GM12878 (cell line): Measurements from ENCODE around the gene IQUB. TPM values are rescaled to one million over a fixed set of nuclear protein-coding genes. Genes with fewer than 3 reads are reported as not detected.

Experiments used
- BCLAF1 ChIP-seq: fragments of 450-650 bp; IDR thresholded peaks from 2 replicates; pipeline ENCODE4 v1.6.1; 2017; ENCODE audit warnings: antibody characterized with exemption, mild to moderate bottlenecking, moderate library complexity
- CHD1 ChIP-seq: IDR thresholded peaks from 2 replicates; pipeline ENCODE4 v1.6.1; 2012; ENCODE audit warnings: low read depth, low read length, improper control_type of control experiment
- CTCF ChIP-seq, 3 experiments: IDR thresholded peaks in 2 of 3; conservative IDR thresholded peaks in 1 of 3; 2 replicates each; pipeline ENCODE4 v1.5.1; 2011; ENCODE audit warnings: low read depth in 3 of 3, low read length in 3 of 3, mild to moderate bottlenecking in 3 of 3, control low read depth in 2 of 3, moderate library complexity in 2 of 3, inconsistent platforms in 1 of 3, mixed read lengths in 1 of 3; ENCODE audit not compliant: control insufficient read depth in 2 of 3, insufficient read depth in 1 of 3; ENCODE audit errors: extremely low read depth in 1 of 3
- DPF2 ChIP-seq: fragments of 450-650 bp; IDR thresholded peaks from 2 replicates; pipeline ENCODE4 v1.6.1; 2017; ENCODE audit warnings: mild to moderate bottlenecking
- MTA3 ChIP-seq: IDR thresholded peaks from 2 replicates; pipeline ENCODE4 v1.6.1; 2012; ENCODE audit warnings: low read length, inconsistent platforms, borderline replicate concordance
- NFYA ChIP-seq: IDR thresholded peaks from 2 replicates; pipeline ENCODE4 v1.6.1; 2011; ENCODE audit warnings: low read depth, mild to moderate bottlenecking, low read length, improper control_type of control experiment, borderline replicate concordance
- PBX3 ChIP-seq: IDR thresholded peaks from 2 replicates; pipeline ENCODE4 v1.6.1; 2011; ENCODE audit warnings: mild to moderate bottlenecking, low read depth, low read length, moderate library complexity; ENCODE audit not compliant: insufficient replicate concordance
- POLR2AphosphoS5 ChIP-seq: IDR thresholded peaks from 2 replicates; pipeline ENCODE4 v1.6.1; 2011; ENCODE audit warnings: mild to moderate bottlenecking, low read length, inconsistent platforms
- SMC3 ChIP-seq: IDR thresholded peaks from 2 replicates; pipeline ENCODE4 v1.6.1; 2011; ENCODE audit warnings: low read length, improper control_type of control experiment, borderline replicate concordance
- STAT3 ChIP-seq: IDR thresholded peaks from 2 replicates; pipeline ENCODE4 v1.6.1; 2011; ENCODE audit warnings: low read depth, low read length, improper control_type of control experiment
- TAF1 ChIP-seq: IDR thresholded peaks from 2 replicates; pipeline ENCODE4 v1.6.1; 2011; ENCODE audit warnings: mild to moderate bottlenecking, low read depth, low read length, borderline replicate concordance
- polyA plus RNA-seq, 11 experiments: library from polyadenylated mRNA; depleted of rRNA in 4 of 11; unstranded in 6 of 11; stranded (reverse) in 5 of 11; fragments of >200 nt; fragmentation: Nextera tagmentation in 4 of 11; fragmentation: Illumina TruSeq in 1 of 11; extraction: Ambion mirVana in 4 of 11; extraction: Trizol in 1 of 11; gene quantifications; 1 replicate in 1 of 11; 2 replicates in 10 of 11; pipeline versions ENCODE4 v1.2.1 to v1.2.3, GENCODE V29; 2011 to 2016; ENCODE audit warnings: inconsistent platforms in 2 of 11, missing spikeins in 2 of 11, low read depth in 1 of 11
- total RNA-seq, 4 experiments: library from RNA; depleted of rRNA in 3 of 4; stranded (reverse); fragments of >200 nt in 3 of 4; fragmentation: Illumina TruSeq in 1 of 4; extraction: Trizol in 1 of 4; gene quantifications; 2 replicates each; pipeline versions ENCODE4 v1.2.1 to v1.2.3, GENCODE V29; 2013 to 2021

The IQUB gene
- total and polyA plus RNA-seq, 10 of the 15 experiments (the other 5 are each of a cell fraction or from before 2014, with no cell fraction given): 0.04 to 0.08 TPM; not detected in 8

GRCh38 chr7:123557398-123558288 lies 23.2 kb upstream of the IQUB start, which contains the start of gene NDUFA5 (continued):
- peak; percentile 27 for TF ChIP-seq PBX3
- peak; percentile 86 for TF ChIP-seq POLR2AphosphoS5
- peak; percentile 72 for TF ChIP-seq TAF1
- TF ChIP-seq DPF2: no peak
- TF ChIP-seq MTA3: no peak
- TF ChIP-seq CTCF (IDR thresholded peaks at IDR 0.05 in 2 of 3, conservative IDR thresholded peaks at IDR 0.05 in 1 of 3; ENCODE audit: control insufficient read depth in 2 of 3, extremely low read depth in 1 of 3, insufficient read depth in 1 of 3, low read depth in 3 of 3, low read length in 3 of 3): no peak
- no peak for TF ChIP-seq STAT3
- TF ChIP-seq CHD1: no peak; the same call in 1 of the 2 replicates
- no peak for TF ChIP-seq SMC3
- no peak for TF ChIP-seq BCLAF1
- TF ChIP-seq NFYA: no peak
